ENCODE data around the gene SPOCK3. TPM values are rescaled to one million over a fixed set of nuclear protein-coding genes. Genes with fewer than 3 reads are reported as not detected.

Gene SPOCK3
- total and polyA plus RNA-seq, 2 of the 13 experiments (the other 11 are each of a cell fraction or from before 2014, with no cell fraction given) = not detected

- ChIA-PET CTCF (ENCODE audit: low intra/inter-chr PET ratio, low total read pairs) (no interaction called here), POLR2A (no interaction called here)
- TF ChIP-seq SMARCC2 (IDR thresholded peaks at IDR 0.05) (no peak), SNAPC5 (CRISPR knock-in tag; IDR thresholded peaks at IDR 0.05; ENCODE audit: borderline replicate concordance) (no peak)
- Histone ChIP-seq H3K36me3 (replicated peaks in 1 of 2; ENCODE audit: control insufficient read depth in 1 of 2, insufficient read depth in 2 of 2, low read length in 2 of 2) (no peaks in the 10 kb centered on the region), H3K9ac (ENCODE audit: insufficient read depth, low read depth, low read length) (no peak overlapping the region), H3K79me2 (ENCODE audit: insufficient read depth, low read length) (no peaks in the 10 kb centered on the region), H4K20me1 (ENCODE audit: insufficient read depth, low read length) (no peaks in the 10 kb centered on the region), H3K4me3 (replicated peaks in 1 of 3; ENCODE audit: insufficient read depth in 1 of 3, low read depth in 2 of 3, low read length in 3 of 3) (no peak overlapping the region), H3K4me2 (ENCODE audit: low read depth, low read length) (no peak overlapping the region), H3K27ac (ENCODE audit: extremely low read length, insufficient read depth, low read length) (no peak overlapping the region), H2AFZ (ENCODE audit: low read length) (no peak overlapping the region), H3K9me3 (ENCODE audit: low read length) (no peaks in the 10 kb centered on the region), H3K27me3 (ENCODE audit: control insufficient read depth in 1 of 2, insufficient read depth in 2 of 2, low read length in 2 of 2) (no peaks in the 10 kb centered on the region), H3K4me1 (ENCODE audit: insufficient read depth, low read length) (no peaks in the 10 kb centered on the region)
- in situ Hi-C loops (cut with HindIII; ENCODE audit: extremely low pct_ligation_motif_present, low pct_unique_long_range_greater_than_20kb) (no loop called here), intact Hi-C loops (cut with micrococcal nuclease; ENCODE audit: unreplicated experiment) (no loop called here)
- 1% methylated on average over 2 of the region's 2 CpGs for WGBS (ENCODE audit: low lambda C conversion rate)
- BruUV-seq (replicated peaks) = no TSS peak
- ATAC-seq (no peak), DNase-seq (ENCODE audit: low spot score) (no peak), FAIRE-seq (no peak)
Observed at GRCh38 chr4:167216783-167217182, 17.5 kb downstream of the SPOCK3 start.

- Histone ChIP-seq H3K27ac (ENCODE audit: extremely low read length, insufficient read depth, low read length) (no peak overlapping the region), H3K9ac (ENCODE audit: insufficient read depth, low read depth, low read length) (no peak overlapping the region), H3K36me3 (replicated peaks in 1 of 2; ENCODE audit: control insufficient read depth in 1 of 2, insufficient read depth in 2 of 2, low read length in 2 of 2) (no peaks in the 10 kb centered on the region), H3K4me2 (ENCODE audit: low read depth, low read length) (no peak overlapping the region), H3K79me2 (ENCODE audit: insufficient read depth, low read length) (no peaks in the 10 kb centered on the region), H4K20me1 (ENCODE audit: insufficient read depth, low read length) (no peaks in the 10 kb centered on the region), H2AFZ (ENCODE audit: low read length) (no peak overlapping the region), H3K27me3 (ENCODE audit: control insufficient read depth in 1 of 2, insufficient read depth in 2 of 2, low read length in 2 of 2) (no peaks in the 10 kb centered on the region), H3K9me3 (ENCODE audit: low read length) (no peaks in the 10 kb centered on the region), H3K4me3 (replicated peaks in 1 of 3; ENCODE audit: insufficient read depth in 1 of 3, low read depth in 2 of 3, low read length in 3 of 3) (no peak overlapping the region), H3K4me1 (ENCODE audit: insufficient read depth, low read length) (no peaks in the 10 kb centered on the region)
- DNase-seq (ENCODE audit: low spot score) (no peak), FAIRE-seq (no peak), ATAC-seq (no peak)
- in situ Hi-C loops (cut with HindIII; ENCODE audit: extremely low pct_ligation_motif_present, low pct_unique_long_range_greater_than_20kb) (no loop called here), intact Hi-C loops (cut with micrococcal nuclease; ENCODE audit: unreplicated experiment) (no loop called here)
- POLR2A ChIA-PET = no interaction called here
- BruUV-seq (replicated peaks) = no TSS peak
- CTCF ChIA-PET (ENCODE audit: low intra/inter-chr PET ratio, low total read pairs) = no interaction called here
- WGBS (ENCODE audit: low lambda C conversion rate) = 5% methylated on average over 2 of the region's 2 CpGs
- TF ChIP-seq CHD4 (IDR thresholded peaks at IDR 0.05; ENCODE audit: borderline replicate concordance, low read length) (no peak), IRX3 (CRISPR knock-in tag; IDR thresholded peaks at IDR 0.05; ENCODE audit: borderline replicate concordance, low read depth) (no peak), ZNF343 (CRISPR knock-in tag; IDR thresholded peaks at IDR 0.05) (no peak), ZNF816 (CRISPR knock-in tag; IDR thresholded peaks at IDR 0.05; ENCODE audit: borderline replicate concordance) (no peak), PHF5A (CRISPR knock-in tag; IDR thresholded peaks at IDR 0.05; ENCODE audit: low read depth, unreplicated experiment) (no peak), THYN1 (CRISPR knock-in tag; IDR thresholded peaks at IDR 0.05; ENCODE audit: borderline replicate concordance, low read depth) (no peak), ZNF432 (CRISPR knock-in tag; IDR thresholded peaks at IDR 0.05; ENCODE audit: borderline replicate concordance) (no peak), ZNF503 (CRISPR knock-in tag; IDR thresholded peaks at IDR 0.05) (no peak), ERF (CRISPR knock-in tag; IDR thresholded peaks at IDR 0.05) (no peak), SP140L (CRISPR knock-in tag; IDR thresholded peaks at IDR 0.05; ENCODE audit: borderline replicate concordance) (no peak), DNMT3B (CRISPR knock-in tag; conservative IDR thresholded peaks at IDR 0.05) (no peak), ARID3A (IDR thresholded peaks at IDR 0.05; ENCODE audit: low read depth, low read length) (no peak)
- TF ChIP-seq, protein P1, sequence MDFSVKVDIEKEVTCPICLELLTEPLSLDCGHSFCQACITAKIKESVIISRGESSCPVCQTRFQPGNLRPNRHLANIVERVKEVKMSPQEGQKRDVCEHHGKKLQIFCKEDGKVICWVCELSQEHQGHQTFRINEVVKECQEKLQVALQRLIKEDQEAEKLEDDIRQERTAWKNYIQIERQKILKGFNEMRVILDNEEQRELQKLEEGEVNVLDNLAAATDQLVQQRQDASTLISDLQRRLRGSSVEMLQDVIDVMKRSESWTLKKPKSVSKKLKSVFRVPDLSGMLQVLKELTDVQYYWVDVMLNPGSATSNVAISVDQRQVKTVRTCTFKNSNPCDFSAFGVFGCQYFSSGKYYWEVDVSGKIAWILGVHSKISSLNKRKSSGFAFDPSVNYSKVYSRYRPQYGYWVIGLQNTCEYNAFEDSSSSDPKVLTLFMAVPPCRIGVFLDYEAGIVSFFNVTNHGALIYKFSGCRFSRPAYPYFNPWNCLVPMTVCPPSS (IDR thresholded peaks at IDR 0.05) = no peak
Observed at GRCh38 chr4:167210166-167210565, 24.1 kb downstream of the SPOCK3 start.
